Left ventricle myocardium superior (tissue), 1 donor: ENCODE measurements around the gene AMBRA1. TPM values are rescaled to one million over a fixed set of nuclear protein-coding genes. Genes with fewer than 3 reads are reported as not detected.
A peak's percentile ranks its signal among the peaks of the same experiment; 100 is the strongest.

Experiments used
- ATAC-seq: fragments of 200-7000 bp; cut with Tn5 transposase; one replicate; pipeline ENCODE4 v1.9.1; 2020; ENCODE audit warnings: mild to moderate bottlenecking, moderate library complexity
- DNase-seq: peaks from one replicate; pipeline ENCODE4 v3.0.0-alpha.2; 2020
- intact Hi-C: fragments of 100-400 bp; cut with micrococcal nuclease; formaldehyde crosslinking; loops from one replicate; pipeline ENCODE4 v1.11.0; 2022
- total RNA-seq: library from RNA; stranded (reverse); fragmentation: NEBNext Ultra II Directional; extraction: Animal tissue kit (Norgen Biotek cat#: 25700); gene quantifications from one replicate; pipeline ENCODE4 v1.2.1, GENCODE V29; 2021
- donor health status: DM: no; HTN: yes; CAD: no; lungs with severe emphysema.

AMBRA1 gene
- total RNA-seq, 1 donor from 2014 or later = 14.7 TPM

- no peak for ATAC-seq
- no peak for DNase-seq
- intact Hi-C loops = no loop called here
Observed at GRCh38 chr11:46547579-46547978, 46.2 kb downstream of the AMBRA1 start.

- intact Hi-C loops = no loop called here
- DNase-seq = no peak
- no peak for ATAC-seq
Observed at GRCh38 chr11:46543564-46543963, 50.3 kb downstream of the AMBRA1 start.

- intact Hi-C loops = no loop called here
- ATAC-seq = peak; percentile 76
Observed at GRCh38 chr11:46541593-46542371, 52.0 kb downstream of the AMBRA1 start.

GRCh38 chr11:46540807-46541206, 53.0 kb downstream of the AMBRA1 start:
- intact Hi-C loops = no loop called here
- ATAC-seq (no peak), DNase-seq (no peak)

More at GRCh38 chr11:46541593-46542371, 52.0 kb downstream of the AMBRA1 start:
- DNase-seq = peak; percentile 58

- ATAC-seq (peak; percentile 74), DNase-seq (peak; percentile 57)
- intact Hi-C loops = loop anchor here (5.0 kb wide), 1 partner anchor 145 kb away; the partner anchor contains the start of gene CHRM4
Observed at GRCh38 chr11:46537537-46538295, 56.1 kb downstream of the AMBRA1 start.

GRCh38 chr11:46537121-46537520, 56.7 kb downstream of the AMBRA1 start:
- DNase-seq = no peak
- intact Hi-C loops = loop anchor here (5.0 kb wide), 1 partner anchor 145 kb away; the partner anchor contains the start of gene CHRM4
- ATAC-seq = no peak

GRCh38 chr11:46535688-46536087, 58.1 kb downstream of the AMBRA1 start:
- no peak for DNase-seq
- ATAC-seq = no peak
- intact Hi-C loops = loop anchor here (5.0 kb wide), 1 partner anchor 143 kb away; the partner anchor contains the start of gene CHRM4

- intact Hi-C loops = loop anchor here (5.0 kb wide), 1 partner anchor 142 kb away; the partner anchor contains the start of gene CHRM4
- ATAC-seq (no peak), DNase-seq (no peak)
Observed at GRCh38 chr11:46534711-46535110, 59.1 kb downstream of the AMBRA1 start.

- no peak for ATAC-seq
- intact Hi-C loops = no loop called here
Observed at GRCh38 chr11:46533396-46534100, 60.3 kb downstream of the AMBRA1 start.

GRCh38 chr11:46529928-46530574, 63.8 kb downstream of the AMBRA1 start:
- DNase-seq (no peak), ATAC-seq (peak; percentile 52)
- intact Hi-C loops = loop anchor here (5.0 kb wide), 1 partner anchor 43 kb away; no protein-coding TSS in a partner anchor

More at GRCh38 chr11:46533396-46534100, 60.3 kb downstream of the AMBRA1 start:
- DNase-seq = no peak

GRCh38 chr11:46529095-46529905, 64.5 kb downstream of the AMBRA1 start:
- ATAC-seq (peak; percentile 86), DNase-seq (peak; percentile 69)
- intact Hi-C loops = loop anchor here (5.0 kb wide), 1 partner anchor 42 kb away; no protein-coding TSS in a partner anchor

- ATAC-seq = peak; percentile 45
- intact Hi-C loops = loop anchor here (5.0 kb wide), 1 partner anchor 41 kb away; no protein-coding TSS in a partner anchor
Observed at GRCh38 chr11:46528445-46529094, 65.3 kb downstream of the AMBRA1 start.

GRCh38 chr11:46527591-46528130, 66.2 kb downstream of the AMBRA1 start:
- DNase-seq (no peak), ATAC-seq (no peak)
- intact Hi-C loops = loop anchor here (5.0 kb wide), 1 partner anchor 40 kb away; no protein-coding TSS in a partner anchor

More at GRCh38 chr11:46528445-46529094, 65.3 kb downstream of the AMBRA1 start:
- DNase-seq = no peak

- DNase-seq (no peak), ATAC-seq (no peak)
- intact Hi-C loops = loop anchor here (5.0 kb wide), 1 partner anchor 39 kb away; no protein-coding TSS in a partner anchor
Observed at GRCh38 chr11:46526216-46527215, 67.3 kb downstream of the AMBRA1 start.

GRCh38 chr11:46524201-46524770, 69.5 kb downstream of the AMBRA1 start:
- intact Hi-C loops = no loop called here
- DNase-seq (no peak), ATAC-seq (no peak)
